Loucy (cell line): ENCODE results near the gene KXD1.

Experiments
- H2AFZ ChIP-seq: fragments of 200-600 bp; sonication (generic); 2 replicates; pipeline ENCODE4 v1.6.0; 2016; ENCODE audit warnings: antibody characterized with exemption, mild to moderate bottlenecking, low read length, moderate library complexity
- H3F3A ChIP-seq: fragments of 200-600 bp; 2 replicates; pipeline ENCODE4 v1.6.0; 2016; ENCODE audit warnings: antibody characterized with exemption, low read depth, mild to moderate bottlenecking
- H3K27me3 ChIP-seq: fragments of 200-600 bp; sonication (generic); 2 replicates; pipeline ENCODE4 v1.6.1; 2014; ENCODE audit warnings: low read length, mild to moderate bottlenecking; ENCODE audit not compliant: insufficient read depth, poor library complexity, severe bottlenecking
- H3K36me3 ChIP-seq: fragments of 200-600 bp; sonication (generic); 2 replicates; pipeline ENCODE4 v1.6.1; 2016; ENCODE audit warnings: low read length; ENCODE audit not compliant: insufficient read depth
- H3K4me1 ChIP-seq: fragments of 200-600 bp; sonication (generic); 2 replicates; pipeline ENCODE4 v1.5.1; 2014; ENCODE audit warnings: low read length, mild to moderate bottlenecking; ENCODE audit not compliant: insufficient read depth, poor library complexity, severe bottlenecking
- H3K4me2 ChIP-seq: fragments of 200-600 bp; sonication (generic); 2 replicates; pipeline ENCODE4 v1.6.0; 2014; ENCODE audit warnings: antibody characterized with exemption, low read length, low read depth, mild to moderate bottlenecking; ENCODE audit not compliant: poor library complexity, severe bottlenecking
- H3K4me3 ChIP-seq: fragments of 200-600 bp; sonication (generic); 2 replicates; pipeline ENCODE4 v1.5.1; 2014; ENCODE audit warnings: low read length, mild to moderate bottlenecking, mixed read lengths; ENCODE audit not compliant: poor library complexity, severe bottlenecking
- H3K79me2 ChIP-seq: fragments of 200-600 bp; sonication (generic); 2 replicates; pipeline ENCODE4 v1.6.1; 2014; ENCODE audit warnings: low read length; ENCODE audit not compliant: insufficient read depth
- H3K9ac ChIP-seq: fragments of 200-600 bp; sonication (generic); 2 replicates; pipeline ENCODE4 v1.6.0; 2014; ENCODE audit warnings: mild to moderate bottlenecking, low read depth, low read length, moderate library complexity; ENCODE audit not compliant: poor library complexity, severe bottlenecking
- H3K9me2 ChIP-seq: fragments of 200-600 bp; sonication (generic); replicated peaks from 2 replicates; pipeline ENCODE4 v1.6.1; 2016; ENCODE audit warnings: low read depth, low read length, mixed read lengths
- H3K9me3 ChIP-seq: fragments of 200-600 bp; sonication (generic); 2 replicates; pipeline ENCODE4 v1.6.1; 2014; ENCODE audit warnings: mild to moderate bottlenecking, antibody characterized with exemption, low read length, low read depth; ENCODE audit not compliant: insufficient read depth
- H4K20me1 ChIP-seq: fragments of 200-600 bp; sonication (generic); 2 replicates; pipeline ENCODE4 v1.6.0; 2014; ENCODE audit warnings: antibody characterized with exemption, low read length, mild to moderate bottlenecking; ENCODE audit not compliant: insufficient read depth, poor library complexity, severe bottlenecking
- CTCF ChIP-seq: fragments of 200-600 bp; sonication (generic); conservative IDR thresholded peaks from 2 replicates; pipeline ENCODE4 v1.5.1; 2014; ENCODE audit warnings: mild to moderate bottlenecking, antibody characterized with exemption, low read length
- EZH2phosphoT487 ChIP-seq: fragments of 200-600 bp; IDR thresholded peaks from 2 replicates; pipeline ENCODE4 v1.6.1; 2018; ENCODE audit warnings: antibody characterized with exemption, mild to moderate bottlenecking, moderate library complexity, borderline replicate concordance

The KXD1 gene

GRCh38 chr19:18557411-18558201 lies at the start of gene KXD1:
Gene KXD1 (plus strand): TSS chr19:18557870. CDS start chr19:18562057, 4,187 bp downstream.
- no peak for TF ChIP-seq CTCF
- no peak for TF ChIP-seq EZH2phosphoT487
- Histone ChIP-seq H3F3A (peaks cover 4% of the 10 kb centered on the region; the same call in 1 of the 2 replicates), H2AFZ (peak within 1 kb of the TSS; percentile 85), H3K4me2 (peak within 1 kb of the TSS; percentile 99), H3K4me3 (peak within 1 kb of the TSS; percentile 99), H3K27me3 (no peaks in the 10 kb centered on the region), H4K20me1 (peaks cover 9% of the 10 kb centered on the region), H3K9me3 (no peaks in the 10 kb centered on the region), H3K36me3 (peaks cover 1% of the 10 kb centered on the region; the same call in 1 of the 2 replicates), H3K79me2 (peaks cover 33% of the 10 kb centered on the region), H3K9me2 (no peaks in the 10 kb centered on the region), H3K9ac (peak within 1 kb of the TSS; percentile 100), H3K4me1 (peaks cover 17% of the 10 kb centered on the region)

- Histone ChIP-seq H3K79me2 (peaks cover 99% of the 10 kb centered on the region), H3K4me2 (no peak overlapping the region), H2AFZ (no peak overlapping the region), H3K36me3 (no peaks in the 10 kb centered on the region), H3K9ac (peak overlapping the region; percentile 16), H3K4me3 (no peak overlapping the region), H3K27me3 (no peaks in the 10 kb centered on the region), H3K4me1 (peaks cover 51% of the 10 kb centered on the region), H4K20me1 (peaks cover 38% of the 10 kb centered on the region), H3K9me2 (no peaks in the 10 kb centered on the region), H3K9me3 (no peaks in the 10 kb centered on the region), H3F3A (no peaks in the 10 kb centered on the region; the same call in 1 of the 2 replicates)
- TF ChIP-seq EZH2phosphoT487: no peak
- TF ChIP-seq CTCF: no peak
These were observed 49.1 kb upstream of the KXD1 start for GRCh38 chr19:18508585-18508984.

- H3K9me3 ChIP-seq: no peaks in the 10 kb centered on the region
- no peaks in the 10 kb centered on the region for H3K9me2 ChIP-seq
- no peaks in the 10 kb centered on the region; the same call in 1 of the 2 replicates for H3F3A ChIP-seq
- H3K4me3 ChIP-seq: no peak overlapping the region
- no peak overlapping the region for H3K9ac ChIP-seq
- peaks cover 41% of the 10 kb centered on the region for H3K4me1 ChIP-seq
- no peaks in the 10 kb centered on the region for H3K27me3 ChIP-seq
- TF ChIP-seq EZH2phosphoT487 (no peak), CTCF (no peak)
- H3K4me2 ChIP-seq: no peak overlapping the region
- no peak overlapping the region for H2AFZ ChIP-seq
- H4K20me1 ChIP-seq: peaks cover 29% of the 10 kb centered on the region
- H3K79me2 ChIP-seq: peaks cover 97% of the 10 kb centered on the region
- no peaks in the 10 kb centered on the region for H3K36me3 ChIP-seq
These were observed 47.5 kb upstream of the KXD1 start for GRCh38 chr19:18510216-18510615.
